ENCODE measurements around the gene MCRIP2. TPM values are rescaled to one million over a fixed set of nuclear protein-coding genes. Genes with fewer than 3 reads are reported as not detected.
A peak's percentile ranks its signal among the peaks of the same experiment; 100 is the strongest.

The MCRIP2 gene
- total and polyA plus RNA-seq, 9 of the 15 experiments (the other 6 are each of a cell fraction or from before 2014, with no cell fraction given), result 0.80 to 120 (median 35.2) TPM

GRCh38 chr16:674968-675883 is 33.6 kb downstream of the MCRIP2 start, which contains the start of gene RHBDL1 (continued):
- TF ChIP-seq TGIF2 (CRISPR knock-in tag; IDR thresholded peaks at IDR 0.05), result no peak
- TF ChIP-seq MEIS2 (IDR thresholded peaks at IDR 0.05; ENCODE audit: partially characterized antibody), result no peak
- TF ChIP-seq RBM25 (IDR thresholded peaks at IDR 0.05; ENCODE audit: low read depth, low read length, severe bottlenecking), result no peak
- no peak for TF ChIP-seq PML (IDR thresholded peaks at IDR 0.05; ENCODE audit: low read length)
- no peak for TF ChIP-seq RAD21 (CRISPR knock-in tag; conservative IDR thresholded peaks at IDR 0.05 in 1 of 2, IDR thresholded peaks at IDR 0.05 in 1 of 2)
- no peak for TF ChIP-seq KLF10 (CRISPR knock-in tag; IDR thresholded peaks at IDR 0.05)
- no peak for TF ChIP-seq GTF2A2 (tag; IDR thresholded peaks at IDR 0.05)
- TF ChIP-seq HNRNPUL1 (IDR thresholded peaks at IDR 0.05; ENCODE audit: low read length), result no peak
- TF ChIP-seq ZFX (CRISPR knock-in tag; IDR thresholded peaks at IDR 0.05), result no peak; the same call in 1 of the 2 replicates
- no peak for TF ChIP-seq HCFC1 (IDR thresholded peaks at IDR 0.05; ENCODE audit: low read depth, low read length)
- peak; percentile 94 for TF ChIP-seq HDAC2 (IDR thresholded peaks at IDR 0.05)
- TF ChIP-seq ZNF444 (CRISPR knock-in tag; IDR thresholded peaks at IDR 0.05), result no peak
- TF ChIP-seq ZNF79 (CRISPR knock-in tag; IDR thresholded peaks at IDR 0.05; ENCODE audit: low read depth), result no peak
- no peak for TF ChIP-seq NR1H2 (CRISPR knock-in tag; IDR thresholded peaks at IDR 0.05)
- TF ChIP-seq ZNF780A (CRISPR knock-in tag; IDR thresholded peaks at IDR 0.05), result no peak
- no peak for TF ChIP-seq PCBP2 (IDR thresholded peaks at IDR 0.05; ENCODE audit: low read depth, low read length, poor library complexity, severe bottlenecking)
- TF ChIP-seq ZEB2 (IDR thresholded peaks at IDR 0.05), result no peak
- TF ChIP-seq KLF6 (CRISPR knock-in tag; IDR thresholded peaks at IDR 0.05; ENCODE audit: borderline replicate concordance), result no peak
- no peak for TF ChIP-seq CHCHD3 (CRISPR knock-in tag; IDR thresholded peaks at IDR 0.05)
- no peak for TF ChIP-seq ZBTB8A (IDR thresholded peaks at IDR 0.05; ENCODE audit: partially characterized antibody)
- peak; percentile 33 for TF ChIP-seq FUS (optimal IDR thresholded peaks at IDR 0.05; ENCODE audit: low read depth, low read length)
- no peak for TF ChIP-seq LCOR (CRISPR knock-in tag; IDR thresholded peaks at IDR 0.05)
- TF ChIP-seq RFX7 (CRISPR knock-in tag; IDR thresholded peaks at IDR 0.05), result no peak
- peak; percentile 63 for TF ChIP-seq FIP1L1 (IDR thresholded peaks at IDR 0.05; ENCODE audit: low read depth, low read length, poor library complexity, severe bottlenecking)
- no peak for TF ChIP-seq POLR3G (IDR thresholded peaks at IDR 0.05; ENCODE audit: extremely low read depth, insufficient read length, insufficient replicate concordance)
- TF ChIP-seq RBM14 (IDR thresholded peaks at IDR 0.05; ENCODE audit: borderline replicate concordance, insufficient read depth, low read depth, low read length), result no peak
- no peak for TF ChIP-seq TAF15 (IDR thresholded peaks at IDR 0.05; ENCODE audit: low read depth, low read length)
- TF ChIP-seq SLC30A9 (CRISPR knock-in tag; IDR thresholded peaks at IDR 0.05), result no peak
- TF ChIP-seq NR3C1 (CRISPR knock-in tag; IDR thresholded peaks at IDR 0.05), result no peak
- TF ChIP-seq PPARD (CRISPR knock-in tag; IDR thresholded peaks at IDR 0.05), result no peak
- no peak for TF ChIP-seq ZNF280A (IDR thresholded peaks at IDR 0.05; ENCODE audit: low read depth, partially characterized antibody)
